Omental fat pad (tissue), 4 donors: Measurements from ENCODE around the gene HDGFL3. TPM values are rescaled to one million over a fixed set of nuclear protein-coding genes. Genes with fewer than 3 reads are reported as not detected.

Experiments
- ATAC-seq: fragments of 150-250 bp; one replicate; pipeline ENCODE4 v1.9.1; 2016; ENCODE audit warnings: mild to moderate bottlenecking, moderate library complexity; ENCODE audit not compliant: low FRiP score
- DNase-seq: peaks from one replicate; pipeline ENCODE4 v3.0.0-alpha.2; 2019; ENCODE audit warnings: low spot score
- total RNA-seq, 4 donors: library from RNA; depleted of rRNA; stranded (reverse); fragments of >200 nt; gene quantifications; one replicate each; pipeline ENCODE4 v1.1.0, GENCODE V29; 2016
- TF ChIP-seq, protein P1 (sequence below), 3 donors: fragments of 450-650 bp; IDR thresholded peaks; one replicate each; pipeline ENCODE4 v1.5.1; 2016 to 2017; ENCODE audit warnings: antibody characterized with exemption in 3 of 3, mild to moderate bottlenecking in 3 of 3, moderate library complexity in 2 of 3

HDGFL3 gene
- total RNA-seq, 4 donors from 2014 or later = 16.0 to 40.7 (median 29.5) TPM

DNA sequence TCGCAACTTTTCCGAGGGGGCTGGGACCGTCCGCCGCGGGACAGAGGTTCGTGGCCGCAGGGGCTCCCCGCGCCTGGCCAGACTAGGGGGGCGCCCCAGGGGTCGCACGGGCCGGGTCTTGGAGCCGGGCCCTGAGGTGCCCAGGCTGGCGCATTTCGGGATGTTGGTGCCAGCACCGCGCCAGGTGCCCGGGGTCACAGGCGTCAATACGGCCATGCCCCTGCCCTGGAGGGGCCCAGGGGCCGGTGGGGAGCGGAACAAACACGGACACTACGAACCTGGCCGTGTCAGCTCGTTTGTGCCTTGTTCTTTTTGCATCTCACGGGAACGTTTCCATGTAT is 99.8 kb downstream of the HDGFL3 start:
- DNase-seq (no peak), ATAC-seq (no peak)
- TF ChIP-seq, protein P1, sequence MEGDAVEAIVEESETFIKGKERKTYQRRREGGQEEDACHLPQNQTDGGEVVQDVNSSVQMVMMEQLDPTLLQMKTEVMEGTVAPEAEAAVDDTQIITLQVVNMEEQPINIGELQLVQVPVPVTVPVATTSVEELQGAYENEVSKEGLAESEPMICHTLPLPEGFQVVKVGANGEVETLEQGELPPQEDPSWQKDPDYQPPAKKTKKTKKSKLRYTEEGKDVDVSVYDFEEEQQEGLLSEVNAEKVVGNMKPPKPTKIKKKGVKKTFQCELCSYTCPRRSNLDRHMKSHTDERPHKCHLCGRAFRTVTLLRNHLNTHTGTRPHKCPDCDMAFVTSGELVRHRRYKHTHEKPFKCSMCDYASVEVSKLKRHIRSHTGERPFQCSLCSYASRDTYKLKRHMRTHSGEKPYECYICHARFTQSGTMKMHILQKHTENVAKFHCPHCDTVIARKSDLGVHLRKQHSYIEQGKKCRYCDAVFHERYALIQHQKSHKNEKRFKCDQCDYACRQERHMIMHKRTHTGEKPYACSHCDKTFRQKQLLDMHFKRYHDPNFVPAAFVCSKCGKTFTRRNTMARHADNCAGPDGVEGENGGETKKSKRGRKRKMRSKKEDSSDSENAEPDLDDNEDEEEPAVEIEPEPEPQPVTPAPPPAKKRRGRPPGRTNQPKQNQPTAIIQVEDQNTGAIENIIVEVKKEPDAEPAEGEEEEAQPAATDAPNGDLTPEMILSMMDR (IDR thresholded peaks at IDR 0.05) = no peak

DNA sequence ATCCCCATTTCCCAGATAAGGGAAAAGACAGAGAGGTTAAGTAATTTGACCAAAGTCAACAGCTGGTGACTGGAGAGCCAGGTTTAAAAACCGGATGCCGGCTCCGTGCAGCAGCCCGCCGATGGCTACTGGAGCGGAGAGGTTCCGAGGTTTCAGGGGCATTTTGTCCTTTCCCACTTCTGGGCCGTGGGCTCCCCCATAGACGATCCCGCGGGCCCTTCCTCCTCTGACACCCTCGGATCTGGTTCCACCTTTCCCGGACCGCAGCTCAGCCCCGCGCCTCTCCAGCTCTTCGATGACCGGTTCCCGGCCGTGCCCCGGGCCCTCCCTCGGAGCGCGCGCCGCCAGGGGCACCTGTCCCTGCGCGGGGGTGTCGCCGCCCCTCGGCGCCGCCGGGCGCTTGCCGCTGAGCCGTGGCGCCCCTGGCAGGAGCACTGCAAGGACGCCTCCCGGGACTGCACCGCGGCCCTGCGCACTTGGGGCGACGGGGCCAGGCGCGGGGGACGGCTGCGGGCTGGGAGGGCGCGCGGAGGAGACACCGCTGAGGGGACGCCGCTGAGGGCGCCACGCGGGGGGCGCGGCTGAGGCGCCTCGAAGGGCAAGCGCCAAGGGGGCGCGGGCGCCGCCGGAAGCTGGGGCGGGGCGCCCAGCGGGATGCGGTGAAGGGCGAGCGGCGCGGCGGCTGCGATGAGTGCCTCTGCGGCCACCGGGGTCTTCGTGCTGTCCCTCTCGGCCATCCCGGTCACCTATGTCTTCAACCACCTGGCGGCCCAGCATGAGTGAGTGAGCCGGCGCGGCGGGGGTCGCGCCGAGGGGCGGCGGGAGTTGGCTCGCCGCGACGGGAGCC is 100.4 kb downstream of the HDGFL3 start, which contains the start of gene TM6SF1:
Gene TM6SF1, plus strand, starts transcription at position 652 of the 847 bp plus-strand sequence. Its CDS starts 36 bp downstream, at position 688.
- DNase-seq (no peak), ATAC-seq (no peak)
- TF ChIP-seq, protein P1 (IDR thresholded peaks at IDR 0.05) = no peak

DNA sequence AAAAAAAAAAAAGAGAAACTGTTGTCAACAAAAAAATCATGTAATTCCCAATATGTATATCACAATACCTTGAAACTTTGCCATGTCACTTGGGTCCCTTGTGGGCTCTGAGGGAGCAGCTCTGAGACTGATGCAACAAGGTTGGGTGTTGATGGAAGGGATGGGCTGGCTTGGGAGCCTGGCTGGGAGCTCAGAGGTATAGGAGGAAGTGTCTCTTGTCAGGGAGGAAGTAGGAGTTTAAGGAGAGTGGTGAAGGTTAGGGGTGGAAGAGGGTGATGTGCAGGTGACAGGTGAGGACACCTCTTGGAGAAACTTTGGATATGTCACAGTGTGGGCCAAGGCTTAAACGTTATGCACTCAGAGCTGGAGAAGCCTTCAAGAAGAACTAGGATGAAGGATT is 102.2 kb downstream of the HDGFL3 start:
- TF ChIP-seq, protein P1 (IDR thresholded peaks at IDR 0.05) = no peak
- no peak for DNase-seq
- ATAC-seq = no peak

DNA sequence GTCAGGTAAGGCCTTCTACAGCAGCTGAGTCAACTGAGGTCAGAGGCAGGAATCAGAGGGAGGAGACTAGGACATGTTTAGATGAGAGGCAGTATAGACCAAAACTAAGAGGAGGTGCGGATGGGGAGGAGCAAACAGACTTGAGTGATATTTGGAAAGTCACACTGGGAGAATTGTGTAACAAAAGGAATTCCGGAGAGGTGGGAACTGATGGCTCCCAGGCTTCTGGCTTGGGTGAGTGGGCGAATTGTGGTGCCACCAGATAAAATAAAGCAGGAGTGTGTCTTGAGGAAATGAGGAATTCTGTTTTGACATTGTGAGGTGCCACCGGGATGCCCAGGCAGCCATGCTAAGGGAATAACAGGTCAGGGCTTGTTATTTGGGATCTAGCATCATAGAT is 103.5 kb downstream of the HDGFL3 start:
- DNase-seq (no peak), ATAC-seq (no peak)
- TF ChIP-seq, protein P1 (IDR thresholded peaks at IDR 0.05) = no peak

DNA sequence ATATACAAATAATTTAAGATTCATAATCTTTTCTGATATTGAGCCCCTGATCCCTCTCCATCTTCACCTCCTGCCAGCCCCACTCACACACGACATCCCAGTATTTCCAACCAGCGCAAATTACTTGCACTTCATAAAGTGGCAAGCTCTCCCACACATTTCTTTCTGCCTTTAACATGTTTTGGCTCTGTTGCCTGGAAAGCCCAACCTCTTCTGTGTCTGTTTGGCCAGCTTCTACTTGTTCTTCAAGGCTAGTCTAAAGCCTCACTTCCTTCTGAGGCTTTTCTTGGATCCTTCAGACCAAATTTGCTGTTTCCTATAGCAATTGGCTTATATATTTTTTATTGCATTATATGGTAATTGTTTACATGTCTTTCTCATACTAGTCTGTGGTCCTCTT is 105.3 kb downstream of the HDGFL3 start:
- TF ChIP-seq, protein P1 (IDR thresholded peaks at IDR 0.05) = no peak
- ATAC-seq (no peak), DNase-seq (no peak)

DNA sequence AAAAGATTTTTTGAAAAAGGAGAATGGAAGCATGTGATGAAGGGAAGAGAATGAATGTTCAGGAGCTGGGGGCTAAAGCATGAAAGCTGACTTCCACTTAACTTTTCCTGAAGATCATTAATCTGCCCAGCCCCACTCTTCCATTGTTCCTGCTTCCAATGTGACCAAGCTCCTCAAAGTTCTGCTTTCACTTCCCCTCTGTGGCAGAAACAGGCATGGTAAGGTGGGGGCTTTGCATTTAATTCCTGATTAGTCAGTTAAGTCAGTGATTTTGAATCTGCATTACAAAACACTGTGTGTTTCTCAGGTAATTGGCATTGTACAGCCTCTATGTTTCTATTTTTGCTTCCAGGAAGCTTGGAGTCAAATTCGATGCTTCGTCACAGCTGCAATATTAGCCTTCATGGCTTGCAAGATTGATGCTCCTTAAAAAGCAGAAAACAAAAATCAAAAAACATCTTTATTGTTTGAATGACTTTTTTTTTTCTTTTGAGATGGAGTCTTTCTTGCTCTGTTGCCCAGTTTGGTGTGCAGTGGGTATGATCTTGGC is 107.5 kb downstream of the HDGFL3 start:
- no peak for DNase-seq
- TF ChIP-seq, protein P1 (IDR thresholded peaks at IDR 0.05) = no peak
- no peak for ATAC-seq

DNA sequence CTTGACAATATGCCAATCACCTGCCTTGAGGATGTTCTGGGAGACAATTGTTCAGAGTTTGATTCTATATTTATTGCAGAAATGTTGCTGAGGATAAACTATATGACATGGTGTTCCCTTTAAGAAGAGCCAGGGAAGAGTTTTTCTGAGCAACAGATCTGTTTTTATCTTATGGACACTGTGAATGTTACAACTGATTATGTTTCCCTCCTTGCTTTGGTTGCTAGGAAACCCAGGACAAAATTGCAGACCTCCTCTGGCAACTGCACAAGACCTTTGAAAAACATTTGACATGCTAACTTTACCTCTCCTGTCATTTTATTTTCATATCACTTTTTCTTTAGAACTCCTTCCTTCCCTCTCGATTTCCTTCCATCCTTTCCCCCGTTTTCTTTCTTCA is 108.3 kb downstream of the HDGFL3 start:
- no peak for ATAC-seq
- TF ChIP-seq, protein P1 (IDR thresholded peaks at IDR 0.05) = no peak
- DNase-seq = no peak
